Measurements from ENCODE around the gene PFKL.

DNA sequence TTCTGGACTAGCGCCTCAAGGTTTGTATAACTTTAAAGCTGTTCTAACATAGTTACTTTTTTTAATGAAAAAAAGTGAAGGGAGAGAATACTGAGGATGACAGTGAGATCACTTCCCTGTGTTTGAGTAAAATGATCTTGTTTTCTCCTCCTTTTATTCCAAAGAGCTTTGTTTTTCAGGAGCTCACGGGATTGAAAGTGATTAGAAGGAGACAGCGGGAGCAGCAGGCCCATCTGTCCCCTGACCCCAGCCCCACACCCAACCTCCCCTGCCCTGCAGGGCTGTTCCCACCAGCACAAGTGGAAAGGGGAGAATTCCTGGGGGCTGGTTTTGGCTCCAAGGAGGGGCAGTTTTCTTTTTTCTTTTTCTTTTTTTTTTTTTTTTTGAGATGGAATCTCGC is 36.1 kb upstream of the PFKL start:
- TF ChIP-seq, protein P1, sequence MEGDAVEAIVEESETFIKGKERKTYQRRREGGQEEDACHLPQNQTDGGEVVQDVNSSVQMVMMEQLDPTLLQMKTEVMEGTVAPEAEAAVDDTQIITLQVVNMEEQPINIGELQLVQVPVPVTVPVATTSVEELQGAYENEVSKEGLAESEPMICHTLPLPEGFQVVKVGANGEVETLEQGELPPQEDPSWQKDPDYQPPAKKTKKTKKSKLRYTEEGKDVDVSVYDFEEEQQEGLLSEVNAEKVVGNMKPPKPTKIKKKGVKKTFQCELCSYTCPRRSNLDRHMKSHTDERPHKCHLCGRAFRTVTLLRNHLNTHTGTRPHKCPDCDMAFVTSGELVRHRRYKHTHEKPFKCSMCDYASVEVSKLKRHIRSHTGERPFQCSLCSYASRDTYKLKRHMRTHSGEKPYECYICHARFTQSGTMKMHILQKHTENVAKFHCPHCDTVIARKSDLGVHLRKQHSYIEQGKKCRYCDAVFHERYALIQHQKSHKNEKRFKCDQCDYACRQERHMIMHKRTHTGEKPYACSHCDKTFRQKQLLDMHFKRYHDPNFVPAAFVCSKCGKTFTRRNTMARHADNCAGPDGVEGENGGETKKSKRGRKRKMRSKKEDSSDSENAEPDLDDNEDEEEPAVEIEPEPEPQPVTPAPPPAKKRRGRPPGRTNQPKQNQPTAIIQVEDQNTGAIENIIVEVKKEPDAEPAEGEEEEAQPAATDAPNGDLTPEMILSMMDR (IDR thresholded peaks at IDR 0.05), result no peak
- TF ChIP-seq EZH2 (IDR thresholded peaks at IDR 0.05; ENCODE audit: borderline replicate concordance, insufficient read depth, low read depth, low read length, poor library complexity, severe bottlenecking), result no peak
